Uterus (tissue), 4 donors: ENCODE measurements around the gene FN3K. TPM values are rescaled to one million over a fixed set of nuclear protein-coding genes. Genes with fewer than 3 reads are reported as not detected.

Experiments
- DNase-seq, 2 donors: peaks; one replicate each; pipeline ENCODE4 v3.0.0-alpha.2; 2019 to 2020
- H3K27ac ChIP-seq, 2 donors: fragments of 200-600 bp; sonication (generic); 1 replicate in 1 of 2; 2 replicates in 1 of 2; pipeline ENCODE4 v1.5.1; 2016 to 2018
- H3K27me3 ChIP-seq, 2 donors: fragments of 200-600 bp; sonication (generic); one replicate each; pipeline ENCODE4 v1.5.1; 2018 to 2019; ENCODE audit warnings: control low read depth in 1 of 2
- H3K36me3 ChIP-seq, 2 donors: fragments of 200-600 bp; sonication (generic); one replicate each; pipeline ENCODE4 v1.5.1; 2019; ENCODE audit warnings: control low read depth in 1 of 2
- H3K4me1 ChIP-seq, 2 donors: fragments of 200-600 bp; sonication (generic); one replicate each; pipeline ENCODE4 v1.5.1; 2018 to 2019; ENCODE audit warnings: control low read depth in 1 of 2
- H3K4me3 ChIP-seq, 2 donors: fragments of 200-600 bp; sonication (generic); 1 replicate in 1 of 2; 2 replicates in 1 of 2; pipeline ENCODE4 v1.5.1; 2018 to 2019; ENCODE audit warnings: mild to moderate bottlenecking in 1 of 2
- H3K9me3 ChIP-seq, 2 donors: fragments of 200-600 bp; sonication (generic); one replicate each; pipeline ENCODE4 v1.5.1; 2019; ENCODE audit warnings: control low read depth in 1 of 2
- POLR2A ChIP-seq, 2 donors: fragments of 450-650 bp; IDR thresholded peaks; one replicate each; pipeline ENCODE4 v1.6.1; 2016; ENCODE audit warnings: antibody characterized with exemption in 2 of 2, mild to moderate bottlenecking in 1 of 2, moderate library complexity in 1 of 2
- intact Hi-C: fragments of 100-400 bp; cut with DNase I; formaldehyde crosslinking; loops from one replicate; pipeline ENCODE4 v1.15.1; 2023; ENCODE audit warnings: low total_unique reads
- total RNA-seq, 4 donors: library from RNA; depleted of rRNA in 3 of 4; stranded (reverse); fragments of >200 nt in 3 of 4; gene quantifications; one replicate each; pipeline versions ENCODE4 v1.1.0 to v1.2.4, GENCODE V29; 2014 to 2023
- TF ChIP-seq, protein P1 (sequence below), 4 experiments: fragments of 200-600 bp in 2 of 4; fragments of 450-650 bp in 2 of 4; sonication (generic) in 2 of 4; IDR thresholded peaks; one replicate each; pipeline ENCODE4 v1.5.1; 2016 to 2019; ENCODE audit warnings: antibody characterized with exemption in 4 of 4, mild to moderate bottlenecking in 2 of 4, moderate library complexity in 1 of 4
- donor health status: DM: yes; HTN: yes; CAD: no.

The FN3K gene
- total RNA-seq: 10 to 100 TPM in 2 of 4 donors, 1 to 10 TPM in 2; 1.8 to 26.3 (median 7.1) TPM

DNA sequence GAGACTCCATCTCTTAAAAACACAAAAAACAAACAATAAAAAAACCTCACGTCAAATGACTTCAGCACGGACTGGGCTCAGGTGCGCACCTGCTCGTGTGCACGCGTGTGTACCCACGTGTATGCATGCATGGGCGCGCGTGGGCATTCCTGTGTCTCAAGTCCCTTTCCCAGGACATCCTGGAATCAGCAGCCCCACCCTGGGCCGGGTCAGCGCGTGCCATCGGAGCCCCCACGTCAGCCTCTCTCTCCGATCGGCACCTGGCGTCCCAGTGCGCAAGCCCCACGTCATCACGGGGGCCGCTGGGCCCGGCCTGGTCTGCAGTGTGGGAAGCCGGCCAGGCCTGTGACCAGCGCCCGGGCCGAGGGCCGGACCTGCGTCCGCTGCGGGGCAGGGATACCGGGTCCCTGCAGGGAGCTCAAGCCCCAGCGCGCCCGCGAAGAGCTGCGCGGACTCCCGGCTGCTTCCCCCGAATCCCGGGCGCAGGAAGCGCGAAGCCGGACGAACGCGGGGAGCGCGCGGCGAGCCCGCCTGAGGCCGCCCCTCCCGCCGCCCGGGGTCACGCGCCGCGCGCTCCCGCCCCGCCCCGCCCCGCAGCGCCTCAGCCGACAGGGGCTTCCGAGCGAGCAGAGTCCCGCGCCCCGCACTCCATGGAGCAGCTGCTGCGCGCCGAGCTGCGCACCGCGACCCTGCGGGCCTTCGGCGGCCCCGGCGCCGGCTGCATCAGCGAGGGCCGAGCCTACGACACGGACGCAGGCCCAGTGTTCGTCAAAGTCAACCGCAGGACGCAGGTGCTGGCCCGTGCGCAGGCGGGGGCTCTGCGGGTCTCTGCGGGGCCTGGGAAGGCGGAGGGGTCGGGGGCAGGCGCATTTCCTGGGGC lies at the start of gene FN3K:
Gene FN3K (plus strand): TSS at position 629 of the 880 bp plus-strand sequence. CDS start 22 bp downstream, at position 651.
- Histone ChIP-seq H3K27me3 (no peaks in the 10 kb centered on the region), H3K9me3 (no peaks in the 10 kb centered on the region), H3K27ac (peak within 1 kb of the TSS; percentile 56 to 87), H3K4me1 (no peaks in the 10 kb centered on the region), H3K36me3 (no peaks in the 10 kb centered on the region), H3K4me3 (peak within 1 kb of the TSS; percentile 31 to 85)
- intact Hi-C loops: no loop called here
- TF ChIP-seq, protein P1, sequence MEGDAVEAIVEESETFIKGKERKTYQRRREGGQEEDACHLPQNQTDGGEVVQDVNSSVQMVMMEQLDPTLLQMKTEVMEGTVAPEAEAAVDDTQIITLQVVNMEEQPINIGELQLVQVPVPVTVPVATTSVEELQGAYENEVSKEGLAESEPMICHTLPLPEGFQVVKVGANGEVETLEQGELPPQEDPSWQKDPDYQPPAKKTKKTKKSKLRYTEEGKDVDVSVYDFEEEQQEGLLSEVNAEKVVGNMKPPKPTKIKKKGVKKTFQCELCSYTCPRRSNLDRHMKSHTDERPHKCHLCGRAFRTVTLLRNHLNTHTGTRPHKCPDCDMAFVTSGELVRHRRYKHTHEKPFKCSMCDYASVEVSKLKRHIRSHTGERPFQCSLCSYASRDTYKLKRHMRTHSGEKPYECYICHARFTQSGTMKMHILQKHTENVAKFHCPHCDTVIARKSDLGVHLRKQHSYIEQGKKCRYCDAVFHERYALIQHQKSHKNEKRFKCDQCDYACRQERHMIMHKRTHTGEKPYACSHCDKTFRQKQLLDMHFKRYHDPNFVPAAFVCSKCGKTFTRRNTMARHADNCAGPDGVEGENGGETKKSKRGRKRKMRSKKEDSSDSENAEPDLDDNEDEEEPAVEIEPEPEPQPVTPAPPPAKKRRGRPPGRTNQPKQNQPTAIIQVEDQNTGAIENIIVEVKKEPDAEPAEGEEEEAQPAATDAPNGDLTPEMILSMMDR (IDR thresholded peaks at IDR 0.05): peak in 1 of 4 experiments; percentile 14
- TF ChIP-seq POLR2A (IDR thresholded peaks at IDR 0.05): peak in 1 of 2 donors; percentile 54
- peak; percentile 54 to 68 for DNase-seq

DNA sequence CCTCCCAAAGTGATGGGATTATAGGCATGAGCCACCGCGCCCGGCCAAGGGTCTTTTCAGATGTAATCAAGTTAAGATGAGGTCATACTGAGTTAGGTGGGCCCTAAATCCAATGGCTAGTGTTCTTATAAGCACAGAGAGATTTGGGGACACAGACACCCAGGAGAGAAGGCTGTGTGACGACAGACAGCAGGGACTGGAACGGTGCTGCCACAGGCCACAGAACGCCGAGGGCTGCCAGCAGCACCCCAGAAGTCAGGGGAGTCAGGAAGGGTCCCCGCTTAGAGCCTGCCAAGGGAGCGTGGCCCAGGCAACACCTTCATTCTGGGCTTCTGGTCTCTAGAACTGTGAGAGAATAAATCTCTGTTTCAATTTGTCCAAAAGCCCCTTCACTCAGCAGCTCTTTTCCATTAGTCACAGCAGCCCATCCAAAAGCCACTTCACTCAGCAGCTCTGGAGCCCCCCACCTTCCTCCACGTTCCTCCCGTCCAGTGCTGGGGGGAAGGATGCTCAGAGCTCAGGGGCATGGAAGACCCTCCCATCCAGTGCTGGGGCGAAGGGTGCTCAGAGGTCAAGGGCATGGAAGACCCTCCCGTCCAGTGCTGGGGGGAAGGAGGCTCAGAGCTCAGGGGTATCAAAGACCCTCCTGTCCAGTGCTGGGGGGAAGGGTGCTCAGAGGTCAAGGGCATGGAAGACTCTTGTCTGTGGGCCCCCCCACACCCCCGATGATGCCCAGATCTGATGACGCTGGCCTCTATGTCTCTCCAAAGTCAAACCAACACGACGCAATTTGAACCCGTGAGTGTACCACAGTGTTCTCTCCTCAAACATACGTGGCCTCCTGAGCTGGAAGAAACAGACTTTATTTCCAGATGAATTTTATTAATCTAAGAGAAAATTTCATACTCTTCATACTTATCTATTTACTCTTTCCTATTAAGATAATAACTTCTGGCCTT lies 48.8 kb upstream of the FN3K start:
- intact Hi-C loops: no loop called here
- no peak overlapping the region for H3K4me3 ChIP-seq
- TF ChIP-seq, protein P1 (IDR thresholded peaks at IDR 0.05): no peak
- no peaks in the 10 kb centered on the region for H3K27me3 ChIP-seq
- no peaks in the 10 kb centered on the region for H3K9me3 ChIP-seq
- DNase-seq: no peak
- no peak overlapping the region for H3K27ac ChIP-seq
- no peaks in the 10 kb centered on the region for H3K4me1 ChIP-seq
- H3K36me3 ChIP-seq: no peaks in the 10 kb centered on the region

DNA sequence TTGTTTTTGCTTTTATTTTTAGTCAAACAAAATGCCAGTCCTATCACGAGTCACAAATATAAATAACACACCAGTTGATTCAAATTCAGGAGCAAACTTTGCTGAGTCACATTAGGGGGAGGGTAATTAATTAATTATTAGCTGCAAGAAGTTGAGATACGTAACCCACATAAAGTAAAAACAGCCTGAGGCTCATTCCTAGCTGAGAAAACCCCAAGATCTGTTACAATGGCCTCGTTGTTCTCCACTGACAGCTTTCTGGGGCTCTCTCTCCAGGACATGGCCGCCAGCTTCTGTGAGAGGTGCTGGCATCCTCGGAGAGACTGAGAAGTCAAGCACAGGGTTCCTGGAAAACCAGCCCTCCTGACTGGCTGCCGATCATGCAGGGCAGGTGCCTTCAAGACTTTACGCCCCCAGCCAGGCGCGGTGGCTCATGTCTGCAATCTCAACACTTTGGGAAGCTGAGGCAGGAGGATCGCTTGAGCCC lies 48.0 kb upstream of the FN3K start:
- Histone ChIP-seq H3K9me3 (no peaks in the 10 kb centered on the region), H3K36me3 (no peaks in the 10 kb centered on the region), H3K27ac (no peak overlapping the region), H3K4me3 (no peak overlapping the region), H3K27me3 (no peaks in the 10 kb centered on the region), H3K4me1 (no peaks in the 10 kb centered on the region)
- intact Hi-C loops: no loop called here
- TF ChIP-seq, protein P1 (IDR thresholded peaks at IDR 0.05): no peak
- no peak for TF ChIP-seq POLR2A (IDR thresholded peaks at IDR 0.05)
- no peak for DNase-seq

DNA sequence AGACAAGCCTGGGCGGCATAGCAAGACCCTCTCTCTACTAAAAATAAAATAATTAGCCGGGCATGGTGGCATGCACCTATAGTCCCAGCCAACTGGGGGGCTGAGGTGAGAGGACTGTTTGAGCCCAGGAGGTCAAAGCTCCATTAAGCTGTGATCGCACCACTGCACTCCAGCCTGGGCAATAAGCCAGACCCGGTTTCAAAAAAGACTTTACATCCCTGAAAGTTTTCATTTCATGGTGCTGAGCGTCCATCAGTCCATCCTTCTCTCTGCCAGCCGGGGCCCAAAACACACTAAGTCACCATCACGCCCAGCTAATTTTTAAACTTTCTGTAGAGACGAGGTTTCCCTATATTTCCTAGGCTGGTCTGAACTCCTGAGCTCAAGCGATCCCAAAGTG lies 47.5 kb upstream of the FN3K start:
- H3K4me3 ChIP-seq: no peak overlapping the region
- TF ChIP-seq, protein P1 (IDR thresholded peaks at IDR 0.05): no peak
- no peak for TF ChIP-seq POLR2A (IDR thresholded peaks at IDR 0.05)
- H3K27ac ChIP-seq: no peak overlapping the region
- H3K4me1 ChIP-seq: no peaks in the 10 kb centered on the region
- H3K36me3 ChIP-seq: no peaks in the 10 kb centered on the region
- H3K9me3 ChIP-seq: no peaks in the 10 kb centered on the region
- no peaks in the 10 kb centered on the region for H3K27me3 ChIP-seq
- no peak for DNase-seq
- intact Hi-C loops: no loop called here
